Thyroid gland (tissue), 4 donors: ENCODE results near the gene MGAT4C. TPM values are rescaled to one million over a fixed set of nuclear protein-coding genes. Genes with fewer than 3 reads are reported as not detected.

Experiments used
- DNase-seq, 2 donors: peaks; one replicate each; pipeline ENCODE4 v3.0.0-alpha.2; 2019
- H3K27ac ChIP-seq, 3 donors: fragments of 200-600 bp; sonication (generic); 1 replicate in 2 of 3; 2 replicates in 1 of 3; pipeline ENCODE4 v1.5.1; 2016 to 2019; ENCODE audit warnings: mild to moderate bottlenecking in 1 of 3, moderate library complexity in 1 of 3
- H3K27me3 ChIP-seq: fragments of 200-600 bp; sonication (generic); one replicate; pipeline ENCODE4 v1.5.1; 2019
- H3K36me3 ChIP-seq, 2 donors: fragments of 200-600 bp; sonication (generic); one replicate each; pipeline ENCODE4 v1.5.1; 2016 to 2019
- H3K4me1 ChIP-seq, 2 donors: fragments of 200-600 bp; sonication (generic); one replicate each; pipeline ENCODE4 v1.5.1; 2017 to 2019
- H3K4me3 ChIP-seq, 3 donors: fragments of 200-600 bp; sonication (generic); replicated peaks in 1 of 3; 1 replicate in 2 of 3; 2 replicates in 1 of 3; pipeline ENCODE4 v1.5.1; 2016; ENCODE audit warnings: mild to moderate bottlenecking in 1 of 3
- H3K9me3 ChIP-seq: fragments of 200-600 bp; sonication (generic); one replicate; pipeline ENCODE4 v1.5.1; 2017
- CTCF ChIP-seq, 6 experiments: fragments of 200-600 bp in 3 of 6; fragments of 450-650 bp in 3 of 6; sonication (generic) in 3 of 6; IDR thresholded peaks; one replicate each; pipeline ENCODE4 v1.5.1; 2016 to 2019; ENCODE audit warnings: antibody characterized with exemption in 6 of 6, mild to moderate bottlenecking in 2 of 6, inconsistent platforms in 1 of 6, moderate library complexity in 1 of 6
- POLR2A ChIP-seq, 2 donors: fragments of 450-650 bp; IDR thresholded peaks; one replicate each; pipeline ENCODE4 v1.6.1; 2017; ENCODE audit warnings: antibody characterized with exemption in 2 of 2, mild to moderate bottlenecking in 2 of 2, moderate library complexity in 1 of 2
- WGBS, 2 donors: methylation state at CpG; one replicate each; pipeline ENCODE4 v1.1.5; 2017; 5-methylcytosine and 5-hydroxymethylcytosine counted together
- intact Hi-C: fragments of 100-400 bp; cut with DNase I; formaldehyde crosslinking; loops from one replicate; pipeline ENCODE4 v1.15.1; 2023
- total RNA-seq, 4 donors: library from RNA; depleted of rRNA; stranded (reverse); fragments of >200 nt; gene quantifications; one replicate each; pipeline ENCODE4 v1.2.3, GENCODE V29; 2016

Gene MGAT4C
- total RNA-seq, 4 donors from 2014 or later, result 45.1 to 113 (median 63.2) TPM

GRCh38 chr12:86233126-86233525 is 23.1 kb downstream of the MGAT4C start:
- Histone ChIP-seq H3K9me3 (no peaks in the 10 kb centered on the region), H3K27ac (peak overlapping the region in 2 of 3 donors; percentile 20 to 80), H3K4me3 (no peak overlapping the region), H3K4me1 (peaks cover 31 to 40% of the 10 kb centered on the region in 2 donors), H3K36me3 (no peaks in the 10 kb centered on the region), H3K27me3 (no peaks in the 10 kb centered on the region)
- TF ChIP-seq CTCF (IDR thresholded peaks at IDR 0.05) (no peak), POLR2A (IDR thresholded peaks at IDR 0.05) (no peak)
- WGBS, 2 donors, result 79 to 86% methylated on average over 2 of the region's 2 CpGs
- intact Hi-C loops, result no loop called here
- no peak for DNase-seq

GRCh38 chr12:86230516-86231146 is 25.6 kb downstream of the MGAT4C start:
- intact Hi-C loops, result no loop called here
- Histone ChIP-seq H3K9me3 (no peaks in the 10 kb centered on the region), H3K4me3 (no peak overlapping the region), H3K27me3 (no peaks in the 10 kb centered on the region), H3K4me1 (peaks cover 31 to 43% of the 10 kb centered on the region in 2 donors), H3K27ac (peak overlapping the region; percentile 57 to 80 (median 62)), H3K36me3 (no peaks in the 10 kb centered on the region)
- TF ChIP-seq POLR2A (IDR thresholded peaks at IDR 0.05), result no peak
- no peak for TF ChIP-seq CTCF (IDR thresholded peaks at IDR 0.05)
- 57 to 60% methylated on average over 8 of the region's 8 CpGs for WGBS, 2 donors
- no peak for DNase-seq

GRCh38 chr12:86229772-86230171 is 26.4 kb downstream of the MGAT4C start:
- H3K27me3 ChIP-seq, result no peaks in the 10 kb centered on the region
- H3K4me1 ChIP-seq, result peaks cover 31 to 43% of the 10 kb centered on the region in 2 donors
- peak overlapping the region; percentile 21 to 80 (median 62) for H3K27ac ChIP-seq
- H3K4me3 ChIP-seq, result no peak overlapping the region
- H3K9me3 ChIP-seq, result no peaks in the 10 kb centered on the region
- TF ChIP-seq CTCF (IDR thresholded peaks at IDR 0.05), result no peak
- TF ChIP-seq POLR2A (IDR thresholded peaks at IDR 0.05), result no peak
- no peaks in the 10 kb centered on the region for H3K36me3 ChIP-seq
- 88 to 89% methylated on average over 2 of the region's 2 CpGs for WGBS, 2 donors
- no peak for DNase-seq
- intact Hi-C loops, result no loop called here

GRCh38 chr12:86228656-86229055 is 27.5 kb downstream of the MGAT4C start:
- intact Hi-C loops, result no loop called here

More at GRCh38 chr12:86228656-86229055, 27.5 kb downstream of the MGAT4C start:
- Histone ChIP-seq H3K4me3 (no peak overlapping the region), H3K36me3 (no peaks in the 10 kb centered on the region), H3K9me3 (no peaks in the 10 kb centered on the region), H3K27me3 (no peaks in the 10 kb centered on the region), H3K4me1 (peaks cover 29 to 42% of the 10 kb centered on the region in 2 donors), H3K27ac (peak overlapping the region in 1 of 3 donors; percentile 80)
- TF ChIP-seq POLR2A (IDR thresholded peaks at IDR 0.05), result no peak
- no peak for TF ChIP-seq CTCF (IDR thresholded peaks at IDR 0.05)
- DNase-seq, result no peak
